SU-DHL-6 (cell line): ENCODE measurements around the gene PTPRJ.

ENCODE experiments used
- H2AFZ ChIP-seq: fragments of 200-600 bp; sonication (generic); 2 replicates; pipeline ENCODE4 v1.6.1; 2014; ENCODE audit warnings: low read depth, mild to moderate bottlenecking, moderate library complexity, mixed read lengths, antibody characterized with exemption, low read length; ENCODE audit not compliant: severe bottlenecking
- H3F3A ChIP-seq: fragments of 200-600 bp; shearing (Covaris generic); 2 replicates; pipeline ENCODE4 v1.6.0; 2016; ENCODE audit warnings: antibody characterized with exemption, mild to moderate bottlenecking; ENCODE audit not compliant: insufficient read depth
- H3K27ac ChIP-seq: fragments of 200-600 bp; sonication (generic); 2 replicates; pipeline ENCODE4 v1.5.1; 2016; ENCODE audit warnings: low read depth, mild to moderate bottlenecking, low read length, moderate library complexity, mixed read lengths
- H3K27me3 ChIP-seq: fragments of 200-600 bp; sonication (generic), shearing (Covaris generic); 2 replicates; pipeline ENCODE4 v1.6.0; 2014; ENCODE audit warnings: mild to moderate bottlenecking, low read length
- H3K36me3 ChIP-seq: fragments of 200-600 bp; sonication (generic); 2 replicates; pipeline ENCODE4 v1.6.1; 2014; ENCODE audit warnings: mild to moderate bottlenecking, low read length, mixed read lengths
- H3K4me2 ChIP-seq: fragments of 300-600, 200-600 bp; shearing (Covaris generic), sonication (generic); 2 replicates; pipeline ENCODE4 v1.6.0; 2014; ENCODE audit warnings: low read length, low read depth, mild to moderate bottlenecking; ENCODE audit not compliant: poor library complexity, severe bottlenecking
- H3K4me3 ChIP-seq: fragments of 200-600 bp; sonication (generic); 2 replicates; pipeline ENCODE4 v1.5.1; 2014; ENCODE audit warnings: antibody characterized with exemption, low read length, mild to moderate bottlenecking, mixed read lengths; ENCODE audit not compliant: insufficient read depth, poor library complexity, severe bottlenecking
- H3K79me2 ChIP-seq: fragments of 200-600 bp; sonication (generic); 2 replicates; pipeline ENCODE4 v1.6.1; 2014; ENCODE audit warnings: mild to moderate bottlenecking, low read length, moderate library complexity; ENCODE audit not compliant: insufficient read depth
- H3K9ac ChIP-seq: fragments of 200-600 bp; sonication (generic); 2 replicates; pipeline ENCODE4 v1.7.0; 2014; ENCODE audit warnings: mild to moderate bottlenecking, low read length
- H3K9me2 ChIP-seq: fragments of 200-600 bp; sonication (generic); replicated peaks from 2 replicates; pipeline ENCODE4 v1.6.1; 2014; ENCODE audit warnings: low read length; ENCODE audit not compliant: insufficient read depth
- H3K9me3 ChIP-seq: fragments of 200-600 bp; sonication (generic); 2 replicates; pipeline ENCODE4 v1.6.1; 2014; ENCODE audit warnings: low read length, mixed read lengths; ENCODE audit not compliant: insufficient read depth
- H4K20me1 ChIP-seq: fragments of 200-600 bp; sonication (generic); 2 replicates; pipeline ENCODE4 v1.6.1; 2014; ENCODE audit warnings: low read depth, mild to moderate bottlenecking, antibody characterized with exemption, low read length, moderate library complexity, mixed read lengths
- CTCF ChIP-seq: fragments of 200-600 bp; sonication (generic); IDR thresholded peaks from one replicate; pipeline ENCODE4 v1.5.1; 2017; ENCODE audit warnings: antibody characterized with exemption, mild to moderate bottlenecking, low read length, moderate library complexity; ENCODE audit not compliant: insufficient read depth, poor library complexity, severe bottlenecking
- EZH2phosphoT487 ChIP-seq: fragments of 200-600 bp; sonication (generic), shearing (Covaris generic); conservative IDR thresholded peaks from 2 replicates; pipeline ENCODE4 v1.6.1; 2018; ENCODE audit warnings: mild to moderate bottlenecking, antibody characterized with exemption, low read length, moderate library complexity, mixed read lengths

Gene PTPRJ

GRCh38 chr11:48123254-48123875 lies 143.0 kb downstream of the PTPRJ start:
- Histone ChIP-seq H3K27me3 (no peaks in the 10 kb centered on the region), H3K9me2 (no peaks in the 10 kb centered on the region), H3K9me3 (no peaks in the 10 kb centered on the region), H3K36me3 (no peaks in the 10 kb centered on the region), H3K4me3 (no peak overlapping the region), H2AFZ (no peak overlapping the region), H4K20me1 (no peaks in the 10 kb centered on the region), H3K4me2 (no peak overlapping the region), H3K9ac (no peak overlapping the region), H3K79me2 (no peaks in the 10 kb centered on the region), H3K27ac (no peak overlapping the region), H3F3A (no peaks in the 10 kb centered on the region)
- TF ChIP-seq CTCF (no peak), EZH2phosphoT487 (no peak)

- no peaks in the 10 kb centered on the region for H3K36me3 ChIP-seq
- H3K9me3 ChIP-seq = no peaks in the 10 kb centered on the region
- H3F3A ChIP-seq = no peaks in the 10 kb centered on the region
- H3K4me3 ChIP-seq = no peak overlapping the region
- H3K9ac ChIP-seq = no peak overlapping the region
- H3K79me2 ChIP-seq = no peaks in the 10 kb centered on the region
- no peaks in the 10 kb centered on the region for H3K9me2 ChIP-seq
- no peak for TF ChIP-seq CTCF
- TF ChIP-seq EZH2phosphoT487 = no peak
- no peak overlapping the region for H3K27ac ChIP-seq
- no peak overlapping the region for H2AFZ ChIP-seq
- no peak overlapping the region for H3K4me2 ChIP-seq
- no peaks in the 10 kb centered on the region for H3K27me3 ChIP-seq
- H4K20me1 ChIP-seq = no peaks in the 10 kb centered on the region
These were observed 143.8 kb downstream of the PTPRJ start for GRCh38 chr11:48123934-48124755.

- Histone ChIP-seq H4K20me1 (no peaks in the 10 kb centered on the region), H3K4me2 (no peak overlapping the region), H3K4me3 (no peak overlapping the region), H2AFZ (no peak overlapping the region), H3K27me3 (no peaks in the 10 kb centered on the region), H3K27ac (no peak overlapping the region), H3K9me3 (no peaks in the 10 kb centered on the region), H3K9ac (no peak overlapping the region), H3F3A (no peaks in the 10 kb centered on the region), H3K9me2 (no peaks in the 10 kb centered on the region), H3K36me3 (no peaks in the 10 kb centered on the region), H3K79me2 (no peaks in the 10 kb centered on the region)
- TF ChIP-seq CTCF = no peak
- TF ChIP-seq EZH2phosphoT487 = no peak
These were observed 144.5 kb downstream of the PTPRJ start for GRCh38 chr11:48124880-48125279.
